ENCODE measurements around the gene VRK1.

The VRK1 gene

GRCh38 chr14:96928779-96929380 lies 131.7 kb downstream of the VRK1 start:
- H3K36me3 ChIP-seq (ENCODE audit: control insufficient read depth, insufficient read depth, low read length), result no peaks in the 10 kb centered on the region
- H3K9me3 ChIP-seq (ENCODE audit: control insufficient read depth, low read length), result no peaks in the 10 kb centered on the region
- no peak overlapping the region for H3K27ac ChIP-seq (ENCODE audit: insufficient read depth, low read depth, low read length, poor library complexity, severe bottlenecking)
- H3K4me1 ChIP-seq (ENCODE audit: control insufficient read depth, insufficient read depth, low read length), result peaks cover 12% of the 10 kb centered on the region
- no peak overlapping the region for H3K4me3 ChIP-seq (ENCODE audit: insufficient read depth, low read depth, low read length)
- WGBS, 2 experiments, result 91 to 94% methylated on average over 3 of the region's 3 CpGs
- no peaks in the 10 kb centered on the region for H3K27me3 ChIP-seq (ENCODE audit: control insufficient read depth, insufficient read depth, low read length, poor library complexity, severe bottlenecking)

- no peaks in the 10 kb centered on the region for H3K36me3 ChIP-seq (ENCODE audit: control insufficient read depth, insufficient read depth, low read length)
- no peak overlapping the region for H3K27ac ChIP-seq (ENCODE audit: insufficient read depth, low read depth, low read length, poor library complexity, severe bottlenecking)
- H3K4me1 ChIP-seq (ENCODE audit: control insufficient read depth, insufficient read depth, low read length), result peaks cover 9% of the 10 kb centered on the region
- no peaks in the 10 kb centered on the region for H3K9me3 ChIP-seq (ENCODE audit: control insufficient read depth, low read length)
- H3K4me3 ChIP-seq (ENCODE audit: insufficient read depth, low read depth, low read length), result no peak overlapping the region
- WGBS, 2 experiments, result 95 to 96% methylated on average over 10 of the region's 10 CpGs
- H3K27me3 ChIP-seq (ENCODE audit: control insufficient read depth, insufficient read depth, low read length, poor library complexity, severe bottlenecking), result no peaks in the 10 kb centered on the region
Measured at GRCh38 chr14:96929950-96930349, 132.8 kb downstream of the VRK1 start.

GRCh38 chr14:96930526-96930925 lies 133.3 kb downstream of the VRK1 start:
- Histone ChIP-seq H3K36me3 (ENCODE audit: control insufficient read depth, insufficient read depth, low read length) (no peaks in the 10 kb centered on the region), H3K27me3 (ENCODE audit: control insufficient read depth, insufficient read depth, low read length, poor library complexity, severe bottlenecking) (no peaks in the 10 kb centered on the region), H3K4me1 (ENCODE audit: control insufficient read depth, insufficient read depth, low read length) (peaks cover 4% of the 10 kb centered on the region), H3K27ac (ENCODE audit: insufficient read depth, low read depth, low read length, poor library complexity, severe bottlenecking) (no peak overlapping the region), H3K4me3 (ENCODE audit: insufficient read depth, low read depth, low read length) (no peak overlapping the region), H3K9me3 (ENCODE audit: control insufficient read depth, low read length) (no peaks in the 10 kb centered on the region)
- 94 to 100% methylated on average over 2 to 3 of the region's 3 CpGs for WGBS, 2 experiments
